Esophagus squamous epithelium (tissue), 4 donors: ENCODE data around the gene CCL17.

ENCODE experiments used
- POLR2A ChIP-seq, 4 donors: fragments of 450-650 bp; IDR thresholded peaks; one replicate each; pipeline ENCODE4 v1.6.1; 2017; ENCODE audit warnings: antibody characterized with exemption in 4 of 4, mild to moderate bottlenecking in 4 of 4, moderate library complexity in 3 of 4
- TF ChIP-seq, protein P1 (sequence below), 6 experiments: fragments of 450-650 bp in 4 of 6; fragments of 200-600 bp in 2 of 6; sonication (generic) in 2 of 6; IDR thresholded peaks; one replicate each; pipeline ENCODE4 v1.5.1; 2016 to 2019; ENCODE audit warnings: antibody characterized with exemption in 6 of 6, mild to moderate bottlenecking in 4 of 6, moderate library complexity in 4 of 6

DNA sequence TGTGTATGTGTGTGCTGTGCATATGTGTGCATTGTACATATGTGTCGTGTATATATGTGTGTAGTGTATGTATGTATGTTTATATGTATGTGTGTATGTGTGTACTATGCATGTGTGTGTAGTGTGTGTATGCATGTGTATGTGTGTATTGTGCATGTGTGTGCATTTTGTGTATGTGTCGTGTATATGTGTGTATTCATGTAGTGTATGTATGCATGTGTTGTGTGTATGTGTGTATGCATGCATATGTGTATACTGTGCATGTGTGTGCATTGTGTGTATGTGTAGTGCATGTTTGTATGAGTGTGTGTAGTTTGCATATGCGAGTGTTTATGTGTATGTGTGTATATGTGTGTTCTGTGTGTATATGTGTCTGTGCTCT, 15.5 kb upstream of the CCL17 start:
- no peak for TF ChIP-seq POLR2A (IDR thresholded peaks at IDR 0.05)
- TF ChIP-seq, protein P1, sequence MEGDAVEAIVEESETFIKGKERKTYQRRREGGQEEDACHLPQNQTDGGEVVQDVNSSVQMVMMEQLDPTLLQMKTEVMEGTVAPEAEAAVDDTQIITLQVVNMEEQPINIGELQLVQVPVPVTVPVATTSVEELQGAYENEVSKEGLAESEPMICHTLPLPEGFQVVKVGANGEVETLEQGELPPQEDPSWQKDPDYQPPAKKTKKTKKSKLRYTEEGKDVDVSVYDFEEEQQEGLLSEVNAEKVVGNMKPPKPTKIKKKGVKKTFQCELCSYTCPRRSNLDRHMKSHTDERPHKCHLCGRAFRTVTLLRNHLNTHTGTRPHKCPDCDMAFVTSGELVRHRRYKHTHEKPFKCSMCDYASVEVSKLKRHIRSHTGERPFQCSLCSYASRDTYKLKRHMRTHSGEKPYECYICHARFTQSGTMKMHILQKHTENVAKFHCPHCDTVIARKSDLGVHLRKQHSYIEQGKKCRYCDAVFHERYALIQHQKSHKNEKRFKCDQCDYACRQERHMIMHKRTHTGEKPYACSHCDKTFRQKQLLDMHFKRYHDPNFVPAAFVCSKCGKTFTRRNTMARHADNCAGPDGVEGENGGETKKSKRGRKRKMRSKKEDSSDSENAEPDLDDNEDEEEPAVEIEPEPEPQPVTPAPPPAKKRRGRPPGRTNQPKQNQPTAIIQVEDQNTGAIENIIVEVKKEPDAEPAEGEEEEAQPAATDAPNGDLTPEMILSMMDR (IDR thresholded peaks at IDR 0.05): no peak
